A549 (cell line): ENCODE measurements around the gene GRIA2.

Source experiments
- CBX2 ChIP-seq: fragments of 200-600 bp; sonication (generic); IDR thresholded peaks from 2 replicates; pipeline ENCODE4 v1.6.1; 2016; ENCODE audit warnings: low read depth, mild to moderate bottlenecking, borderline replicate concordance
- CTCF ChIP-seq: fragments of >200 bp; sonication (Bioruptor Twin); formaldehyde crosslinking; IDR thresholded peaks from 3 replicates; pipeline ENCODE4 v1.5.1; 2016
- POLR2A ChIP-seq: IDR thresholded peaks from 2 replicates; pipeline ENCODE4 v1.6.1; 2012; ENCODE audit warnings: mild to moderate bottlenecking, low read length
- POLR2AphosphoS2 ChIP-seq: conservative IDR thresholded peaks from 2 replicates; pipeline ENCODE4 v1.6.1; 2012; ENCODE audit warnings: low read length, improper control_type of control experiment, inconsistent platforms
- REST ChIP-seq: fragments of 200-600 bp; sonication (generic); IDR thresholded peaks from 2 replicates; pipeline ENCODE4 v1.6.1; 2016; ENCODE audit warnings: antibody characterized with exemption, mild to moderate bottlenecking, moderate library complexity

GRCh38 chr4:157172011-157172410 lies 48.5 kb upstream of the GRIA2 start:
- TF ChIP-seq POLR2AphosphoS2 (no peak), CBX2 (no peak), CTCF (peak; percentile 24; the same call in 2 of the 3 replicates), POLR2A (no peak), REST (no peak)
